ENCODE results near the gene RAB5B. TPM values are rescaled to one million over a fixed set of nuclear protein-coding genes. Genes with fewer than 3 reads are reported as not detected.
A peak's percentile ranks its signal among the peaks of the same experiment; 100 is the strongest.

The RAB5B gene
- total RNA-seq: 34.4 TPM

GRCh38 chr12:55973599-55974307 is at the start of gene RAB5B:
TSS of gene RAB5B (plus strand) at chr12:55974078. CDS start at chr12:55986961, 12,883 bp downstream.
- Histone ChIP-seq H3K27me3 (ENCODE audit: control insufficient read depth in 3 of 3, insufficient read depth in 3 of 3, low read length in 3 of 3) (no peaks in the 10 kb centered on the region), H3K9ac (ENCODE audit: low read depth in 1 of 3, low read length in 3 of 3) (peak within 1 kb of the TSS; percentile 98 to 100 (median 99)), H3K27ac (ENCODE audit: low read depth, low read length) (peak within 1 kb of the TSS; percentile 98), H3K4me3 (ENCODE audit: low read length in 3 of 3) (peak within 1 kb of the TSS; percentile 91 to 93 (median 92)), H3K36me3 (ENCODE audit: control insufficient read depth in 3 of 3, insufficient read depth in 3 of 3, low read length in 3 of 3) (peaks cover 0 to 11% (median 2%) of the 10 kb centered on the region in 3 donors), H3K4me1 (ENCODE audit: control insufficient read depth in 3 of 3, insufficient read depth in 3 of 3, low read length in 3 of 3) (peaks cover 17 to 27% (median 25%) of the 10 kb centered on the region in 3 donors), H3K9me3 (ENCODE audit: control insufficient read depth in 3 of 3, low read length in 3 of 3) (no peaks in the 10 kb centered on the region)

DNA sequence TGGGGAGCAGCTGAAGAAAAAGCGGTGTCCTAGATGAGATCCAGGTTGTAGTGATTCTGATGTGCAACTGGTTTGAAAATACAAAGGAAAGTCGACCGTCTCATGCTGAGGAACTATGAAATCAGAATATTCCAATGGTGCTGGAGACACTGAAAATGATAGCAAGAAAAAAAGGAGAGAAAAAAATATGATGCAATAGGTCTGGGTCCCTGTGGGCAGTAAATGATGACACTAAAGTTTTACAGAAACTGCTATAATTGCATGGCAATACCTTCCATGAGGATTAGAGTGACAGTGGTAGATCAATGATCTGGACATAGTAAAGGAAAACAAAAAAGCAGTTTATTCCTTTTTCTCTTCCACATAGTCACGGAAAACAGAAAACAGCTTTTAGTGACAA is 48.5 kb upstream of the RAB5B start:
- Histone ChIP-seq H3K4me3 (ENCODE audit: low read length in 3 of 3) (no peak overlapping the region), H3K27me3 (ENCODE audit: control insufficient read depth in 3 of 3, insufficient read depth in 3 of 3, low read length in 3 of 3) (no peaks in the 10 kb centered on the region), H3K9ac (ENCODE audit: low read depth in 1 of 3, low read length in 3 of 3) (no peak overlapping the region), H3K27ac (ENCODE audit: low read depth, low read length) (no peak overlapping the region), H3K4me1 (ENCODE audit: control insufficient read depth in 3 of 3, insufficient read depth in 3 of 3, low read length in 3 of 3) (peaks cover 14 to 26% (median 15%) of the 10 kb centered on the region in 3 donors), H3K9me3 (ENCODE audit: control insufficient read depth in 3 of 3, low read length in 3 of 3) (no peaks in the 10 kb centered on the region), H3K36me3 (ENCODE audit: control insufficient read depth in 3 of 3, insufficient read depth in 3 of 3, low read length in 3 of 3) (peaks cover 0 to 4% (median 4%) of the 10 kb centered on the region in 3 donors)

GRCh38 chr12:55925870-55926737 is 47.8 kb upstream of the RAB5B start:
- Histone ChIP-seq H3K9ac (ENCODE audit: low read depth in 1 of 3, low read length in 3 of 3) (peak overlapping the region; percentile 99 to 100 (median 99)), H3K4me3 (ENCODE audit: low read length in 3 of 3) (peak overlapping the region; percentile 99 to 100 (median 99)), H3K4me1 (ENCODE audit: control insufficient read depth in 3 of 3, insufficient read depth in 3 of 3, low read length in 3 of 3) (peaks cover 16 to 33% (median 22%) of the 10 kb centered on the region in 3 donors), H3K27me3 (ENCODE audit: control insufficient read depth in 3 of 3, insufficient read depth in 3 of 3, low read length in 3 of 3) (peaks cover 0 to 2% (median 0%) of the 10 kb centered on the region in 3 donors), H3K36me3 (ENCODE audit: control insufficient read depth in 3 of 3, insufficient read depth in 3 of 3, low read length in 3 of 3) (peaks cover 0 to 4% (median 4%) of the 10 kb centered on the region in 3 donors), H3K27ac (ENCODE audit: low read depth, low read length) (peak overlapping the region; percentile 97), H3K9me3 (ENCODE audit: control insufficient read depth in 3 of 3, low read length in 3 of 3) (no peaks in the 10 kb centered on the region)

DNA sequence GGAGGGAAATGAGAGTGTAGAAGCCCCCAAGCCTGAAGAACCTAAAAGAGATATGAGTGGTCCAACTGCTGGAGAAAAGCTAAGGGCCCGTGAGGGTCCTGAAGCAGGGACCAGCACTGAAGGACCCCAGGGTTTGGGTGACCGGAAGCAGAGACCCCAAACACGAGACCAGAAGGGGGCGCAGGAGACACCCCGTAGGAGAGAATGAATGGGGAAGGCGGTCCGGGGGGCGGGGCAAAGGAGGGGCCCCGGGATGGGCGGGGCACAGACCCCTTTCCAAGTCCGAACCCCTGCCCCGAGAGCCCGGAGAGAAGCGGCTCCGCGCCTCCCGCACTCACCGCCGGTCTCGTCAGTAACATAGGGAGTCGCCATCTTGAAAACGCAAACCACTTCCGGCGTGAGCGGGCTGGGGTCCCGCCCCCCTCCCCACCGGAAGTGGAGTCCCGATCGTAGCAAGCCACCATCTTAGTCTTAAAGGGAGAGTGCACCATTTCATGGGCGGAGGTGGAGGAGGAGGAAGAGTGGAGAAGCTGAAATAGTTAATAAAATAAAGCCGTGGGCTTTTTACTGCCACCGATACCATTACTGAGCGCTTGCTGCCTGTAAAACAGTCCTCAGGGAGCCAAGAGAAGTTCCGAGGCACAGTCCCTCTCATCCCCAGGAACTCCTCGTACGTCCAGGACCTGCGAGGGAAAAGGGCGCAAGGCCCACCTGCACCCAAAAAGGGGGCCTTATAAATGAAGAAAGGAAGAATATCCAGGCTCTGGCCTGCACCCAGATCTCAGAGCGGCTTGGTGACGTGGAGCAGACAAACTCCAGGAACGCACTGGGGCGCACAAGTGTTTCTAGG is 46.9 kb upstream of the RAB5B start:
- peaks cover 0 to 4% (median 4%) of the 10 kb centered on the region in 3 donors for H3K36me3 ChIP-seq (ENCODE audit: control insufficient read depth in 3 of 3, insufficient read depth in 3 of 3, low read length in 3 of 3)
- peak overlapping the region; percentile 99 to 100 (median 99) for H3K4me3 ChIP-seq (ENCODE audit: low read length in 3 of 3)
- H3K9ac ChIP-seq (ENCODE audit: low read depth in 1 of 3, low read length in 3 of 3): peak overlapping the region; percentile 99 to 100 (median 99)
- peaks cover 0 to 7% (median 0%) of the 10 kb centered on the region in 3 donors for H3K27me3 ChIP-seq (ENCODE audit: control insufficient read depth in 3 of 3, insufficient read depth in 3 of 3, low read length in 3 of 3)
- H3K9me3 ChIP-seq (ENCODE audit: control insufficient read depth in 3 of 3, low read length in 3 of 3): no peaks in the 10 kb centered on the region
- H3K27ac ChIP-seq (ENCODE audit: low read depth, low read length): peak overlapping the region; percentile 97
- peaks cover 21 to 36% (median 28%) of the 10 kb centered on the region in 3 donors for H3K4me1 ChIP-seq (ENCODE audit: control insufficient read depth in 3 of 3, insufficient read depth in 3 of 3, low read length in 3 of 3)

- Histone ChIP-seq H3K27ac (ENCODE audit: low read depth, low read length) (peak within 1 kb of the TSS; percentile 97), H3K36me3 (ENCODE audit: control insufficient read depth in 3 of 3, insufficient read depth in 3 of 3, low read length in 3 of 3) (peaks cover 0 to 4% (median 2%) of the 10 kb centered on the region in 3 donors), H3K4me3 (ENCODE audit: low read length in 3 of 3) (peak within 1 kb of the TSS; percentile 99 to 100 (median 99)), H3K4me1 (ENCODE audit: control insufficient read depth in 3 of 3, insufficient read depth in 3 of 3, low read length in 3 of 3) (peaks cover 29 to 44% (median 36%) of the 10 kb centered on the region in 3 donors), H3K27me3 (ENCODE audit: control insufficient read depth in 3 of 3, insufficient read depth in 3 of 3, low read length in 3 of 3) (peaks cover 0 to 16% (median 8%) of the 10 kb centered on the region in 3 donors), H3K9me3 (ENCODE audit: control insufficient read depth in 3 of 3, low read length in 3 of 3) (no peaks in the 10 kb centered on the region), H3K9ac (ENCODE audit: low read depth in 1 of 3, low read length in 3 of 3) (peak within 1 kb of the TSS; percentile 99 to 100 (median 99))
These were observed 46.0 kb upstream of the RAB5B start, which contains the start of gene PYM1 for GRCh38 chr12:55927588-55928502. TSS of gene PYM1 (minus strand) at chr12:55927894. CDS start at chr12:55927761, 133 bp downstream.

DNA sequence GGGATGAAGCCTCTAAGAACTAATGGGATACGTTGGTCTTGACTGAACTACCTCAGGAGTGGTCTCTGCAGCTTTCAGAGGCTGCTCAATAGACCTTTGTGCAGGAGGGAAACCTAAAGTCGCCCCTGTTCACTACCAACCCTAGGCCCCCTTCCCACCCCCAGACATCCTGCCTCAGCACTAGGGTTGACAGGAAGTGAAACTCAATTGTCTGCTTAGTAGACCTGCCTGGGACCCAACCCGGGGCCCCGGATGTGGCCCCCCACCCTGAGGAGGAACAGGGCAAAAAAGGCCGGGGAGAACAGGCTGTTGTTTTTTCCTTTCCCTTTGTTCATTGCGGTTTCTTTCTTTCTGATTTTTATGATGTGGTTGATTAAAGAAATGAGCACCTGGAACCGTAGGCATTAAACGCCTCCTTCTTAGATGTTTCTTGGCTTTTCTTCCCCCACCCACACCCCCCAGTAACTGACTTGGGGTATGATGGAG is 44.5 kb upstream of the RAB5B start:
- Histone ChIP-seq H3K27ac (ENCODE audit: low read depth, low read length) (no peak overlapping the region), H3K9me3 (ENCODE audit: control insufficient read depth in 3 of 3, low read length in 3 of 3) (no peaks in the 10 kb centered on the region), H3K27me3 (ENCODE audit: control insufficient read depth in 3 of 3, insufficient read depth in 3 of 3, low read length in 3 of 3) (peaks cover 0 to 27% (median 15%) of the 10 kb centered on the region in 3 donors), H3K4me1 (ENCODE audit: control insufficient read depth in 3 of 3, insufficient read depth in 3 of 3, low read length in 3 of 3) (peaks cover 29 to 44% (median 37%) of the 10 kb centered on the region in 3 donors), H3K4me3 (ENCODE audit: low read length in 3 of 3) (no peak overlapping the region), H3K9ac (ENCODE audit: low read depth in 1 of 3, low read length in 3 of 3) (no peak overlapping the region), H3K36me3 (ENCODE audit: control insufficient read depth in 3 of 3, insufficient read depth in 3 of 3, low read length in 3 of 3) (peaks cover 0 to 4% (median 0%) of the 10 kb centered on the region in 3 donors)

DNA sequence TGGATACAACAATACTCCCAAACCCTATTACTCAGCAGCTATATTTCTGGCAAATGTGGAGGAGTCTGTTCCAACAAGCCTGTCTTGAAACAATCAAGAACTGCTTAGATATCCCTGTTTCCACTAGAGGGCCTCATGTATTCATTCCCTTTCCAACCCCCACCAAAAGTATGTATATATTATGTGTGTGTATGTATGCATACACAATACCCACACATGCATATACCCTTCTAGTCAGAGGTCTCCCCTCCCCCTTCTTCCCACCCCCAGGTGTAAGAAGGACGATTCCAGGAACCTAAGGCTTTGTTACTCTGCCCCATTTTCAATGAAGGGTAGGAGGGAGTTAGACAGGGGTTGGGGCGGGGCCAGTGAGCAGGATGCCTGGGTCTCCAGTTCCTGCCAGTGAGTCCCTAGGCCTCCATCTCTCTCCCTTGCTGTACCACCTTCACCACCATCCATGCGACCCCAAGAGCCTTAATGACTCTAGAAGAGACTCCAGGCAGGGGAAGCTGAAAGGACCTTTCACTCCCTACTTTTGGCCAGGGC is 43.0 kb upstream of the RAB5B start, which contains the start of gene DGKA:
Gene DGKA (plus strand): TSS at position 392 of the 546 bp plus-strand sequence. CDS start 5,342 bp downstream, outside the sequence.
- no peaks in the 10 kb centered on the region for H3K9me3 ChIP-seq (ENCODE audit: control insufficient read depth in 3 of 3, low read length in 3 of 3)
- H3K27me3 ChIP-seq (ENCODE audit: control insufficient read depth in 3 of 3, insufficient read depth in 3 of 3, low read length in 3 of 3): peaks cover 0 to 30% (median 17%) of the 10 kb centered on the region in 3 donors
- H3K4me3 ChIP-seq (ENCODE audit: low read length in 3 of 3): peak within 1 kb of the TSS; percentile 41 to 79 (median 78)
- peak within 1 kb of the TSS; percentile 17 to 80 (median 72) for H3K9ac ChIP-seq (ENCODE audit: low read depth in 1 of 3, low read length in 3 of 3)
- H3K36me3 ChIP-seq (ENCODE audit: control insufficient read depth in 3 of 3, insufficient read depth in 3 of 3, low read length in 3 of 3): peaks cover 0 to 4% (median 0%) of the 10 kb centered on the region in 3 donors
- H3K4me1 ChIP-seq (ENCODE audit: control insufficient read depth in 3 of 3, insufficient read depth in 3 of 3, low read length in 3 of 3): peaks cover 27 to 41% (median 36%) of the 10 kb centered on the region in 3 donors
- peak within 1 kb of the TSS; percentile 12 for H3K27ac ChIP-seq (ENCODE audit: low read depth, low read length)

- Histone ChIP-seq H3K4me3 (ENCODE audit: low read length in 3 of 3) (peak overlapping the region; percentile 41 to 78 (median 75)), H3K27ac (ENCODE audit: low read depth, low read length) (peak overlapping the region; percentile 12), H3K27me3 (ENCODE audit: control insufficient read depth in 3 of 3, insufficient read depth in 3 of 3, low read length in 3 of 3) (peaks cover 0 to 30% (median 17%) of the 10 kb centered on the region in 3 donors), H3K36me3 (ENCODE audit: control insufficient read depth in 3 of 3, insufficient read depth in 3 of 3, low read length in 3 of 3) (peaks cover 0 to 4% (median 0%) of the 10 kb centered on the region in 3 donors), H3K9ac (ENCODE audit: low read depth in 1 of 3, low read length in 3 of 3) (peak overlapping the region; percentile 17 to 80 (median 72)), H3K4me1 (ENCODE audit: control insufficient read depth in 3 of 3, insufficient read depth in 3 of 3, low read length in 3 of 3) (peaks cover 23 to 36% (median 31%) of the 10 kb centered on the region in 3 donors), H3K9me3 (ENCODE audit: control insufficient read depth in 3 of 3, low read length in 3 of 3) (no peaks in the 10 kb centered on the region)
These were observed 42.5 kb upstream of the RAB5B start for GRCh38 chr12:55931317-55931779.

Measured in skeletal muscle tissue (tissue), 4 donors.